Astrocyte of the cerebellum (primary cell): ENCODE data around the gene CCDC167.

ENCODE experiments used
- DNase-seq: peaks from one replicate; pipeline ENCODE4 v3.0.0-alpha.2; 2011; ENCODE audit warnings: low read depth
- H3K4me3 ChIP-seq: 2 replicates; pipeline ENCODE4 v1.5.1; 2011; ENCODE audit warnings: mild to moderate bottlenecking, low read depth, low read length, moderate library complexity
- CTCF ChIP-seq: IDR thresholded peaks from 2 replicates; pipeline ENCODE4 v1.5.1; 2012; ENCODE audit warnings: low read length, low read depth, moderate library complexity, mild to moderate bottlenecking; ENCODE audit errors: missing control alignments
- in situ Hi-C: cut with HindIII; loops from 2 replicates; pipeline ENCODE4 v1.10.0; 2017; ENCODE audit warnings: low sequenced_read_pairs

The CCDC167 gene

GRCh38 chr6:37442416-37443215 lies 57.1 kb downstream of the CCDC167 start:
- in situ Hi-C loops, result no loop called here
- TF ChIP-seq CTCF, result no peak
- DNase-seq, result no peak
- no peak overlapping the region for H3K4me3 ChIP-seq

GRCh38 chr6:37441651-37442050 lies 58.0 kb downstream of the CCDC167 start:
- in situ Hi-C loops, result no loop called here
- DNase-seq, result no peak
- no peak overlapping the region for H3K4me3 ChIP-seq
- no peak for TF ChIP-seq CTCF

- in situ Hi-C loops, result no loop called here
- no peak for DNase-seq
- H3K4me3 ChIP-seq, result no peak overlapping the region
- no peak for TF ChIP-seq CTCF
Measured at GRCh38 chr6:37438930-37439329, 60.8 kb downstream of the CCDC167 start.

GRCh38 chr6:37435816-37436215 lies 63.9 kb downstream of the CCDC167 start:
- H3K4me3 ChIP-seq, result no peak overlapping the region
- no peak for DNase-seq
- peak; percentile 24 for TF ChIP-seq CTCF
- in situ Hi-C loops, result no loop called here

- no peak for TF ChIP-seq CTCF
- in situ Hi-C loops, result no loop called here
- DNase-seq, result no peak
Measured at GRCh38 chr6:37435373-37435772, 64.3 kb downstream of the CCDC167 start.

GRCh38 chr6:37433657-37434271 lies 65.9 kb downstream of the CCDC167 start:
- DNase-seq, result no peak
- no peak for TF ChIP-seq CTCF
- in situ Hi-C loops, result no loop called here

More at GRCh38 chr6:37435373-37435772, 64.3 kb downstream of the CCDC167 start:
- no peak overlapping the region for H3K4me3 ChIP-seq

More at GRCh38 chr6:37433657-37434271, 65.9 kb downstream of the CCDC167 start:
- H3K4me3 ChIP-seq, result peak overlapping the region; percentile 89
